Sigmoid colon (tissue), 4 donors: ENCODE results near the gene METTL24.

Experiments used
- CTCF ChIP-seq, 4 experiments: fragments of 450-650 bp in 3 of 4; fragments of 200-600 bp in 1 of 4; IDR thresholded peaks; one replicate each; pipeline ENCODE4 v1.5.1; 2016 to 2019; ENCODE audit warnings: antibody characterized with exemption in 4 of 4, mild to moderate bottlenecking in 3 of 4, moderate library complexity in 2 of 4
- EP300 ChIP-seq, 4 donors: sonication (generic); formaldehyde crosslinking; IDR thresholded peaks; one replicate each; pipeline ENCODE4 v1.6.1; 2017; ENCODE audit warnings: antibody characterized with exemption in 4 of 4
- POLR2AphosphoS5 ChIP-seq, 4 donors: sonication (generic); formaldehyde crosslinking; IDR thresholded peaks; one replicate each; pipeline ENCODE4 v1.6.1; 2017; ENCODE audit warnings: antibody characterized with exemption in 4 of 4

- TF ChIP-seq CTCF (IDR thresholded peaks at IDR 0.05) (no peak), POLR2AphosphoS5 (IDR thresholded peaks at IDR 0.05) (no peak), EP300 (IDR thresholded peaks at IDR 0.05) (no peak)
Measured at GRCh38 chr6:110298411-110298810, 59.7 kb downstream of the METTL24 start.
